A549 (cell line): Measurements from ENCODE around the gene CTSC. TPM values are rescaled to one million over a fixed set of nuclear protein-coding genes. Genes with fewer than 3 reads are reported as not detected.

Experiments used
- ATAC-seq, 2 experiments: fragments of 200-7000 bp in 1 of 2; fragments of >200 bp in 1 of 2; cut with Nextera tagmentation in 1 of 2; cut with Tn5 transposase in 1 of 2; 3 replicates each; pipeline versions ENCODE4 v1.8.0 to v1.9.1; 2018 to 2020; ENCODE audit warnings: mild to moderate bottlenecking in 1 of 2, moderate library complexity in 1 of 2
- CTCF ChIA-PET: fragments of 300-600 bp; sonication (Branson Sonifier 250); formaldehyde crosslinking; extraction: SDS; loops from one replicate; lab custom pipeline; 2021; ENCODE audit warnings: antibody characterized with exemption, inconsistent platforms; lab: Yijun Ruan, JAX
- POLR2A ChIA-PET: fragments of 350-600 bp; formaldehyde crosslinking; extraction: SDS; loops from one replicate; lab custom pipeline; 2021; ENCODE audit warnings: antibody characterized with exemption, inconsistent platforms; lab: Yijun Ruan, JAX
- DNase-seq, 2 experiments: peaks; one replicate each; pipeline versions ENCODE4 v3.0.0 to v3.0.0-alpha.2; 2011 to 2016; ENCODE audit warnings: low read depth in 1 of 2, low spot score in 1 of 2
- FAIRE-seq: peaks from 2 replicates; lab custom pipeline; 2011; peaks lifted over from hg19 to GRCh38; lab: Jason Lieb, UNC
- H3K27ac ChIP-seq, 2 experiments: fragments of >200 bp; sonication (Bioruptor Twin); formaldehyde crosslinking; 3 replicates each; pipeline ENCODE4 v1.5.1; 2016 to 2017
- H3K4me1 ChIP-seq: fragments of >200 bp; sonication (Bioruptor Twin); formaldehyde crosslinking; 3 replicates; pipeline ENCODE4 v1.6.1; 2016
- H3K4me2 ChIP-seq: fragments of >200 bp; sonication (Bioruptor Twin); formaldehyde crosslinking; 3 replicates; pipeline ENCODE4 v1.6.1; 2016
- H3K4me3 ChIP-seq: fragments of >200 bp; sonication (Bioruptor Twin); formaldehyde crosslinking; 3 replicates; pipeline ENCODE4 v1.5.1; 2016
- H3K9me3 ChIP-seq: fragments of >200 bp; sonication (Bioruptor Twin); formaldehyde crosslinking; 3 replicates; pipeline ENCODE4 v1.6.1; 2016
- CHD2 ChIP-seq: fragments of 150-350 bp; IDR thresholded peaks from 2 replicates; pipeline ENCODE4 v1.6.1; 2014; ENCODE audit warnings: low read length; ENCODE audit not compliant: partially characterized antibody
- CHD4 ChIP-seq: fragments of 200-600 bp; sonication (generic); IDR thresholded peaks from 2 replicates; pipeline ENCODE4 v1.6.1; 2016; ENCODE audit warnings: antibody characterized with exemption, mild to moderate bottlenecking, borderline replicate concordance
- EHF ChIP-seq: fragments of 250-450 bp; sonication (Bioruptor Pico); IDR thresholded peaks from 2 replicates; pipeline ENCODE4 v1.5.0; 2020; ENCODE audit warnings: mild to moderate bottlenecking
- ESRRA ChIP-seq: fragments of 150-350 bp; IDR thresholded peaks from 2 replicates; pipeline ENCODE4 v1.6.1; 2014; ENCODE audit warnings: mild to moderate bottlenecking, low read length, borderline replicate concordance
- FOXS1 ChIP-seq: fragments of 250-450 bp; sonication (Bioruptor Pico); IDR thresholded peaks from 2 replicates; pipeline ENCODE4 v1.5.0; 2020; ENCODE audit warnings: mild to moderate bottlenecking, moderate library complexity
- GATA3 ChIP-seq: IDR thresholded peaks from 2 replicates; pipeline ENCODE4 v1.6.1; 2012; ENCODE audit warnings: borderline replicate concordance
- HDAC2 ChIP-seq: fragments of 200-600 bp; sonication (generic); IDR thresholded peaks from 2 replicates; pipeline ENCODE4 v1.6.1; 2016
- HES2 ChIP-seq: fragments of >200 bp; sonication (Bioruptor Twin); formaldehyde crosslinking; IDR thresholded peaks from 2 replicates; pipeline ENCODE4 v1.6.1; 2016
- HOXB13 ChIP-seq: fragments of 250-450 bp; sonication (Bioruptor Pico); IDR thresholded peaks from 2 replicates; pipeline ENCODE4 v1.5.0; 2020; ENCODE audit warnings: low read depth, mild to moderate bottlenecking, moderate library complexity
- HOXB5 ChIP-seq: fragments of 250-450 bp; sonication (Bioruptor Pico); IDR thresholded peaks from 2 replicates; pipeline ENCODE4 v1.5.0; 2020; ENCODE audit warnings: mild to moderate bottlenecking, moderate library complexity
- KDM5A ChIP-seq: fragments of 200-600 bp; sonication (generic); IDR thresholded peaks from 2 replicates; pipeline ENCODE4 v1.6.1; 2016; ENCODE audit warnings: antibody characterized with exemption, mild to moderate bottlenecking
- NPAS2 ChIP-seq: fragments of 250-450 bp; sonication (Bioruptor Pico); IDR thresholded peaks from 2 replicates; pipeline ENCODE4 v1.8.0; 2022; ENCODE audit warnings: mild to moderate bottlenecking, moderate library complexity, borderline replicate concordance
- RAD21 ChIP-seq, 2 experiments: fragments of >200 bp in 1 of 2; sonication (Bioruptor Twin) in 1 of 2; formaldehyde crosslinking in 1 of 2; IDR thresholded peaks in 1 of 2; conservative IDR thresholded peaks in 1 of 2; 2 replicates in 1 of 2; 3 replicates in 1 of 2; pipeline ENCODE4 v1.6.1; 2012 to 2018; ENCODE audit warnings: inconsistent platforms in 1 of 2
- RARB ChIP-seq: fragments of 250-450 bp; sonication (Bioruptor Pico); IDR thresholded peaks from 2 replicates; pipeline ENCODE4 v1.8.0; 2021; ENCODE audit warnings: mild to moderate bottlenecking, moderate library complexity
- RNF2 ChIP-seq: fragments of 200-600 bp; sonication (generic); IDR thresholded peaks from 2 replicates; pipeline ENCODE4 v1.6.1; 2016; ENCODE audit warnings: low read depth, mild to moderate bottlenecking, antibody characterized with exemption, moderate library complexity, borderline replicate concordance
- SMC3 ChIP-seq: fragments of >200 bp; sonication (Bioruptor Twin); formaldehyde crosslinking; IDR thresholded peaks from 3 replicates; pipeline ENCODE4 v1.6.1; 2018; ENCODE audit warnings: inconsistent platforms
- SREBF2 ChIP-seq: fragments of 450-650 bp; IDR thresholded peaks from 2 replicates; pipeline ENCODE4 v1.6.1; 2014; ENCODE audit warnings: mild to moderate bottlenecking, moderate library complexity
- TP53 ChIP-seq: fragments of 250-450 bp; sonication (Bioruptor Pico); IDR thresholded peaks from 2 replicates; pipeline ENCODE4 v1.5.0; 2021; ENCODE audit warnings: mild to moderate bottlenecking, moderate library complexity
- ZFP36 ChIP-seq: fragments of 450-650 bp; IDR thresholded peaks from 2 replicates; pipeline ENCODE4 v1.6.1; 2014; ENCODE audit warnings: borderline replicate concordance; ENCODE audit not compliant: partially characterized antibody
- ZNF302 ChIP-seq: fragments of 250-450 bp; sonication (Bioruptor Pico); IDR thresholded peaks from 2 replicates; pipeline ENCODE4 v1.9.0; 2021; ENCODE audit warnings: inconsistent platforms, mild to moderate bottlenecking, moderate library complexity
- ZSCAN20 ChIP-seq: fragments of 250-450 bp; sonication (Bioruptor Pico); IDR thresholded peaks from 2 replicates; pipeline ENCODE4 v1.8.0; 2022; ENCODE audit warnings: mild to moderate bottlenecking, moderate library complexity
- WGBS: methylation state at CpG from one replicate; pipeline ENCODE4 v1.1.6; 2017; ENCODE audit errors: missing lambda C conversion rate; 5-methylcytosine and 5-hydroxymethylcytosine counted together
- polyA plus RNA-seq, 4 experiments: library from polyadenylated mRNA; depleted of rRNA in 3 of 4; stranded (reverse); fragments of >200 nt; fragmentation: RNase III in 1 of 4; extraction: RNeasy Plus Mini Kit Qiagen cat#74134 plus additional on column Dnase treatment in 1 of 4; gene quantifications; 2 replicates in 3 of 4; 3 replicates in 1 of 4; pipeline ENCODE4 v1.2.3, GENCODE V29; 2011 to 2017
- TF ChIP-seq, protein P1 (sequence below): IDR thresholded peaks from 2 replicates; pipeline ENCODE4 v1.6.1; 2012
- TF ChIP-seq, protein P2 (sequence below): fragments of >200 bp; sonication (Bioruptor Twin); formaldehyde crosslinking; IDR thresholded peaks from 3 replicates; pipeline ENCODE4 v1.5.1; 2016
- TF ChIP-seq, protein P3 (sequence below): fragments of 250-450 bp; sonication (Bioruptor Pico); IDR thresholded peaks from 2 replicates; pipeline ENCODE4 v1.5.0; 2021; ENCODE audit warnings: mild to moderate bottlenecking, moderate library complexity, borderline replicate concordance
- TF ChIP-seq, protein P4 (sequence below): fragments of 450-650 bp; IDR thresholded peaks from 2 replicates; pipeline ENCODE4 v1.6.1; 2014; ENCODE audit warnings: antibody characterized with exemption

The CTSC gene
- polyA plus RNA-seq, 2 of the 4 experiments (the other 2 are of a cell fraction) = 50.0 to 118 TPM

DNA sequence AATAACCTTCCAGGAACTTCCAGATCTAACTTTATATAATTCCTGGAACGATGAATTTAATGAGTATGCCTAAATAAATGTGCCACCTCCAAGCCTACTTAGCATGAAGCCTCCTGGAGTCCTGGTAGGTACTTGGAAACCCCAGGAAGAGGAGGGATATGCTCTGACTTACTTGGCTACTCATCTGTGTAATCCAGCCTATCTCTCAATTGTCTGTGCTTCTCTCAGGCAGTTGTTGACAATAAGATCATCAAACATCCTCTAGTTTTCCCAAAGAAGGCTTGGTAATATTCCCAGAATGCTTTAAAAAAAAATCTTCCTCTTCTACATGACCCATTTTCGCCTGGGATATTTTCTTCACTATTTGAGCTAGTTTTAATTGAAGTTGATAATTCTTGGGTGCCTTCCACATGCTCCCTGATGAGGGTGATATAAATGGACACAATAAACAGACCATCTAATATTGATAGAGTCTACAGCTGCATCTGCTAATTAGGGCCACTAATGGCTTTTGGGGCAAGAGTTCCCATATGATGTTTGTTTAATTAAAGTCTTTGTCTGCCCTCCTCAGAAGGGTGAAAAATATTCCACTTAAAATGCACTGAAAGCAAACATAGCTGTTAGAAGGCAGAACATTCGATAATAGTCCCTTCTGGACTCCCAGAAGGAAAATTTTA is 86.8 kb downstream of the CTSC start:
- ATAC-seq (no peak), FAIRE-seq (no peak), DNase-seq (no peak)
- ChIA-PET POLR2A (no interaction called here), CTCF (no interaction called here)
- TF ChIP-seq CHD2 (no peak), RARB (no peak), HOXB5 (CRISPR knock-in tag) (no peak), HDAC2 (no peak), ESRRA (no peak), RAD21 (conservative IDR thresholded peaks at IDR 0.05 in 1 of 2, IDR thresholded peaks at IDR 0.05 in 1 of 2) (no peak), TP53 (CRISPR knock-in tag) (no peak), CHD4 (no peak)
- TF ChIP-seq, protein P1, sequence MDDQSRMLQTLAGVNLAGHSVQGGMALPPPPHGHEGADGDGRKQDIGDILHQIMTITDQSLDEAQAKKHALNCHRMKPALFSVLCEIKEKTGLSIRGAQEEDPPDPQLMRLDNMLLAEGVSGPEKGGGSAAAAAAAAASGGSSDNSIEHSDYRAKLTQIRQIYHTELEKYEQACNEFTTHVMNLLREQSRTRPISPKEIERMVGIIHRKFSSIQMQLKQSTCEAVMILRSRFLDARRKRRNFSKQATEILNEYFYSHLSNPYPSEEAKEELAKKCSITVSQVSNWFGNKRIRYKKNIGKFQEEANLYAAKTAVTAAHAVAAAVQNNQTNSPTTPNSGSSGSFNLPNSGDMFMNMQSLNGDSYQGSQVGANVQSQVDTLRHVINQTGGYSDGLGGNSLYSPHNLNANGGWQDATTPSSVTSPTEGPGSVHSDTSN = no peak
- WGBS = 10% methylated on average over 3 of the region's 3 CpGs
- Histone ChIP-seq H3K4me3 (no peak overlapping the region), H3K9me3 (0 out of 3 replicates have a peak, but pooled peaks cover 1% of the 10 kb centered on the region), H3K4me2 (no peak overlapping the region), H3K27ac (no peak overlapping the region), H3K4me1 (no peaks in the 10 kb centered on the region)

DNA sequence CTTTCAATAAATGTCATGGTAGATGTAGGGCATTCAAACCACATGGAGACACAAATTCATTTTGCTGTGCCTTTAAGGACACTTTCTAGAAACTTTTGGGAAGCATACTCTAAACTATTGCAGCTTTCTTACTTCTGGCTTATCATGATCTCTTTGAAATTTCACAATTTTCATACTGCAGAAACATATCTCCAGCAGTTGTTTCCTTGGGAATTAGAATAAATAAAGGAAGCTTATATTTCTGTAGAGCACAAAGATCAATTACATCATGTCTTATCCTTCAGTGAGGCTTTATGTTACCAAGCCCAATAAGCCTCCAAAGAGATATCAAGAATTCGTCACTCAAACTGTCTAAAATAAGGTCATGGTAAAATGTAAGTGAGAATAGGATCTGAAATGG is 87.8 kb downstream of the CTSC start:
- no peak overlapping the region for H3K4me3 ChIP-seq
- no peaks in the 10 kb centered on the region for H3K9me3 ChIP-seq
- ChIA-PET CTCF (no interaction called here), POLR2A (no interaction called here)
- no peak overlapping the region for H3K4me2 ChIP-seq
- no peak for ATAC-seq
- 6% methylated on average over 1 of the region's 1 CpG for WGBS
- no peak for DNase-seq
- FAIRE-seq = no peak
- TF ChIP-seq SMC3 (no peak), ZSCAN20 (CRISPR knock-in tag) (no peak), EHF (no peak), ZNF302 (no peak), HOXB13 (CRISPR knock-in tag) (no peak)
- TF ChIP-seq, protein P1 = no peak
- no peak overlapping the region for H3K27ac ChIP-seq
- no peaks in the 10 kb centered on the region for H3K4me1 ChIP-seq

DNA sequence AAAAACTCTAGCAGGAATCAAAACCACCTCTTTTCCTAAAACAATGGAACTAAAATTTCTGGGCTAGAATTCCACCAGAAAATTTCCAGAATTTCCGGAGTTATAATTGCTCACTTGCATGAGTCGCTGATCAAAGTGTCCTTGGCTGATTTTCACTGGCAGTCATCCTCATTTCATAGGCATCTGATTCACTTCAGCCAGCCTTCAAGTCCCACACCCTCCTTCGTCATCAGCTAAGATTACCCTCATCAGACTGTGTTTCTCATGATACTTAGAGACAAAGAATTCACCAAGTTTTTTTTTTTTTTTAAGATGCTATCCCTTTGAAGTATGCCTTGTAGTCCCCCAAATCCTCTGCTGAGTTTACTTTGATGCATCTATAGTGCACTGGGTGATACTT is 90.8 kb downstream of the CTSC start:
- WGBS = 25% methylated on average over 3 of the region's 3 CpGs
- ChIA-PET CTCF (interaction anchor here (0.7 kb wide), 1 partner anchor 107 kb away, joined by 4 read pairs; no protein-coding TSS in a partner anchor), POLR2A (no interaction called here)
- no peak for ATAC-seq
- no peak for FAIRE-seq
- H3K4me2 ChIP-seq = no peak overlapping the region
- H3K9me3 ChIP-seq = no peaks in the 10 kb centered on the region
- peak in 1 of 2 experiments; percentile 10 for DNase-seq
- no peaks in the 10 kb centered on the region for H3K4me1 ChIP-seq
- no peak overlapping the region for H3K4me3 ChIP-seq
- no peak overlapping the region for H3K27ac ChIP-seq
- TF ChIP-seq ZFP36 (no peak), NPAS2 (CRISPR knock-in tag) (no peak), HES2 (no peak), FOXS1 (no peak), RNF2 (no peak), CHD4 (no peak), ZNF302 (no peak), KDM5A (no peak), CHD2 (no peak), GATA3 (no peak), SREBF2 (no peak)
- TF ChIP-seq, protein P2, sequence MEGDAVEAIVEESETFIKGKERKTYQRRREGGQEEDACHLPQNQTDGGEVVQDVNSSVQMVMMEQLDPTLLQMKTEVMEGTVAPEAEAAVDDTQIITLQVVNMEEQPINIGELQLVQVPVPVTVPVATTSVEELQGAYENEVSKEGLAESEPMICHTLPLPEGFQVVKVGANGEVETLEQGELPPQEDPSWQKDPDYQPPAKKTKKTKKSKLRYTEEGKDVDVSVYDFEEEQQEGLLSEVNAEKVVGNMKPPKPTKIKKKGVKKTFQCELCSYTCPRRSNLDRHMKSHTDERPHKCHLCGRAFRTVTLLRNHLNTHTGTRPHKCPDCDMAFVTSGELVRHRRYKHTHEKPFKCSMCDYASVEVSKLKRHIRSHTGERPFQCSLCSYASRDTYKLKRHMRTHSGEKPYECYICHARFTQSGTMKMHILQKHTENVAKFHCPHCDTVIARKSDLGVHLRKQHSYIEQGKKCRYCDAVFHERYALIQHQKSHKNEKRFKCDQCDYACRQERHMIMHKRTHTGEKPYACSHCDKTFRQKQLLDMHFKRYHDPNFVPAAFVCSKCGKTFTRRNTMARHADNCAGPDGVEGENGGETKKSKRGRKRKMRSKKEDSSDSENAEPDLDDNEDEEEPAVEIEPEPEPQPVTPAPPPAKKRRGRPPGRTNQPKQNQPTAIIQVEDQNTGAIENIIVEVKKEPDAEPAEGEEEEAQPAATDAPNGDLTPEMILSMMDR = no peak
- TF ChIP-seq, protein P3, sequence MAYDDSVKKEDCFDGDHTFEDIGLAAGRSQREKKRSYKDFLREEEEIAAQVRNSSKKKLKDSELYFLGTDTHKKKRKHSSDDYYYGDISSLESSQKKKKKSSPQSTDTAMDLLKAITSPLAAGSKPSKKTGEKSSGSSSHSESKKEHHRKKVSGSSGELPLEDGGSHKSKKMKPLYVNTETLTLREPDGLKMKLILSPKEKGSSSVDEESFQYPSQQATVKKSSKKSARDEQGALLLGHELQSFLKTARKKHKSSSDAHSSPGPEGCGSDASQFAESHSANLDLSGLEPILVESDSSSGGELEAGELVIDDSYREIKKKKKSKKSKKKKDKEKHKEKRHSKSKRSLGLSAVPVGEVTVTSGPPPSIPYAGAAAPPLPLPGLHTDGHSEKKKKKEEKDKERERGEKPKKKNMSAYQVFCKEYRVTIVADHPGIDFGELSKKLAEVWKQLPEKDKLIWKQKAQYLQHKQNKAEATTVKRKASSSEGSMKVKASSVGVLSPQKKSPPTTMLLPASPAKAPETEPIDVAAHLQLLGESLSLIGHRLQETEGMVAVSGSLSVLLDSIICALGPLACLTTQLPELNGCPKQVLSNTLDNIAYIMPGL (CRISPR knock-in tag) = no peak
- TF ChIP-seq, protein P4, sequence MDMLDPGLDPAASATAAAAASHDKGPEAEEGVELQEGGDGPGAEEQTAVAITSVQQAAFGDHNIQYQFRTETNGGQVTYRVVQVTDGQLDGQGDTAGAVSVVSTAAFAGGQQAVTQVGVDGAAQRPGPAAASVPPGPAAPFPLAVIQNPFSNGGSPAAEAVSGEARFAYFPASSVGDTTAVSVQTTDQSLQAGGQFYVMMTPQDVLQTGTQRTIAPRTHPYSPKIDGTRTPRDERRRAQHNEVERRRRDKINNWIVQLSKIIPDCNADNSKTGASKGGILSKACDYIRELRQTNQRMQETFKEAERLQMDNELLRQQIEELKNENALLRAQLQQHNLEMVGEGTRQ = no peak
